Central memory CD8-positive, alpha-beta T cell (primary cell): Measurements from ENCODE around the gene AMMECR1.

Experiments used
- ATAC-seq: fragments of 150-1000 bp; cut with Tn5 transposase; replicated peaks from 2 replicates; pipeline ENCODE4 v1.10.0; 2022; ENCODE audit warnings: mild to moderate bottlenecking, moderate FRiP score, moderate number of reproducible peaks; ENCODE audit not compliant: poor library complexity, severe bottlenecking; ENCODE audit errors: extremely low read depth
- DNase-seq, 2 donors: peaks; one replicate each; pipeline ENCODE4 v3.0.0; 2021; ENCODE audit warnings: low spot score in 2 of 2
- H3K27ac Mint-ChIP-seq: one replicate; pipeline ENCODE4 v1.8.0; 2022; ENCODE audit warnings: low read depth, mild to moderate bottlenecking, moderate library complexity, mixed read lengths
- H3K27me3 Mint-ChIP-seq: one replicate; pipeline ENCODE4 v1.8.0; 2022; ENCODE audit warnings: mixed read lengths
- H3K36me3 Mint-ChIP-seq: one replicate; pipeline ENCODE4 v1.8.0; 2022; ENCODE audit warnings: mild to moderate bottlenecking, moderate library complexity, mixed read lengths; ENCODE audit not compliant: insufficient read depth
- H3K4me1 Mint-ChIP-seq: one replicate; pipeline ENCODE4 v1.8.0; 2022; ENCODE audit warnings: mixed read lengths
- H3K4me3 Mint-ChIP-seq: one replicate; pipeline ENCODE4 v1.8.0; 2022; ENCODE audit warnings: mild to moderate bottlenecking, moderate library complexity, mixed read lengths
- H3K9me3 Mint-ChIP-seq: one replicate; pipeline ENCODE4 v1.8.0; 2022; ENCODE audit warnings: mixed read lengths

Gene AMMECR1

DNA sequence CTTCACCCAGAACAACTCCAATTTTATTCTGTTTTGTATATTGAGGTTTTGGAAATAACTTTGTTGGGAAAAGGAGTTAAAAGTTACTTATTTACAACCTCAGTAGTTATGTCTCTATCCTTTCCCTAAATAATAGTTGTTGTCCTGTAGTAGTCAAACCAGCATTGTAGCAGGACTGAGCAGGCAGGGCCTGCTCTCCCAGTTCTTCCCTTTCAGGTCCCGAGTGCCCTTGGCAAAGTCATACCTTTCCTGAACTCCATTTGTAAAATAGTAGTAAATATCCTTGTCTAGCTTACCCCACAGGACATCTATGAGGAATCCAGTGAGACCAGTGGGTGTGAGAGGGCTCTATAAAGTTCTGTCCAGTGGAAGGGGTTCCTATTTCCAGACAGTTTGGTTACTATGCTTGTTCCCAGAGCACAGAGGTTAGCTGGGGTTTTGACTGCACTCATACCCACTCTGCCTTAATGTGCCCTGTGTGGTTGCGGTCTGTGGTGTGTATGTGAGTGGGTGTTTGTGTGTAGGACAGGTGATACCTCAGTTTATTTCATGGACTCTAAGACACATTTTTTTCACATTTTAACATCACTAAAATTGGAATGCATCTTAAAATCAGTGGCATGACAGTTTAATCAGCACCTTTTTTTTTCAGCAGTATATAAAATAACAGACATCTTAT lies 136.3 kb downstream of the AMMECR1 start:
- Mint-ChIP-seq H3K36me3 (no peaks in the 10 kb centered on the region), H3K4me1 (peaks cover 12% of the 10 kb centered on the region), H3K9me3 (no peaks in the 10 kb centered on the region), H3K4me3 (no peak overlapping the region), H3K27me3 (no peaks in the 10 kb centered on the region), H3K27ac (no peak overlapping the region)
- ATAC-seq (no peak), DNase-seq (no peak)

GRCh38 chrX:110180928-110181310 lies 137.0 kb downstream of the AMMECR1 start:
- DNase-seq = no peak
- no peaks in the 10 kb centered on the region for H3K27me3 Mint-ChIP-seq
- no peak overlapping the region for H3K27ac Mint-ChIP-seq
- no peak for ATAC-seq
- no peaks in the 10 kb centered on the region for H3K36me3 Mint-ChIP-seq
- no peaks in the 10 kb centered on the region for H3K9me3 Mint-ChIP-seq
- H3K4me1 Mint-ChIP-seq = peaks cover 12% of the 10 kb centered on the region
- H3K4me3 Mint-ChIP-seq = no peak overlapping the region

- Mint-ChIP-seq H3K27ac (no peak overlapping the region), H3K36me3 (peaks cover under 1% of the 10 kb centered on the region), H3K4me3 (no peak overlapping the region), H3K9me3 (no peaks in the 10 kb centered on the region), H3K27me3 (no peaks in the 10 kb centered on the region), H3K4me1 (peaks cover 12% of the 10 kb centered on the region)
- no peak for DNase-seq
- no peak for ATAC-seq
Measured at GRCh38 chrX:110180176-110180927, 137.5 kb downstream of the AMMECR1 start.

GRCh38 chrX:110178179-110178865 lies 139.6 kb downstream of the AMMECR1 start:
- H3K36me3 Mint-ChIP-seq = peaks cover 3% of the 10 kb centered on the region
- no peak for DNase-seq
- no peaks in the 10 kb centered on the region for H3K27me3 Mint-ChIP-seq
- H3K9me3 Mint-ChIP-seq = no peaks in the 10 kb centered on the region
- ATAC-seq = no peak
- H3K4me1 Mint-ChIP-seq = peaks cover 12% of the 10 kb centered on the region
- no peak overlapping the region for H3K4me3 Mint-ChIP-seq
- H3K27ac Mint-ChIP-seq = peak overlapping the region; percentile 46

- Mint-ChIP-seq H3K4me3 (no peak overlapping the region), H3K27me3 (no peaks in the 10 kb centered on the region), H3K9me3 (no peaks in the 10 kb centered on the region), H3K4me1 (peaks cover 12% of the 10 kb centered on the region), H3K27ac (no peak overlapping the region), H3K36me3 (peaks cover 10% of the 10 kb centered on the region)
- ATAC-seq (no peak), DNase-seq (no peak)
Measured at GRCh38 chrX:110175696-110176095, 142.2 kb downstream of the AMMECR1 start.

DNA sequence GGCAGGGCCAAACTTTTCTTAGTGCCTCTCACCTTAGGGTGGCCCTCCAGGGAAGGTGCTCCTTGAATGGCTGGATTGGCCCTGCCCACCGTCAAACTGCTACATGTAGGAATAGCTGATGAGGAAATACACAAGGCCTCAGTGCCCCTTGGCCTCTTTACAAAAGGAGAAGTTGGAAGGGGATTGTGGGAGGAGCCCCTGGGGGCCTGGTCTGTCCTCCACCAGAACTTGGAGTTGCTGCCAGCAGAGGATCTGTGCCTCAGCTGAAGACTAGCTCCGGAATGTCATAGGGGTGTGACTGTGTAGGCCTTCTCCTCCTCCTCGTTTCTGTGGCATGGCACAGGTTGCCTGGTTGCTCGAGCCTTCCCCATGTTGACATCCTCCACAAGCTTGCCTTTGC lies 142.7 kb downstream of the AMMECR1 start:
- ATAC-seq = no peak
- H3K27me3 Mint-ChIP-seq = no peaks in the 10 kb centered on the region
- DNase-seq = no peak
- peaks cover 11% of the 10 kb centered on the region for H3K4me1 Mint-ChIP-seq
- H3K9me3 Mint-ChIP-seq = no peaks in the 10 kb centered on the region
- no peak overlapping the region for H3K4me3 Mint-ChIP-seq
- H3K36me3 Mint-ChIP-seq = peaks cover 10% of the 10 kb centered on the region
- H3K27ac Mint-ChIP-seq = no peak overlapping the region

- H3K36me3 Mint-ChIP-seq = peaks cover 10% of the 10 kb centered on the region
- no peak for DNase-seq
Measured at GRCh38 chrX:110173192-110174175, 144.4 kb downstream of the AMMECR1 start.

GRCh38 chrX:110172215-110172614 lies 145.7 kb downstream of the AMMECR1 start:
- no peak overlapping the region for H3K27ac Mint-ChIP-seq

More at GRCh38 chrX:110173192-110174175, 144.4 kb downstream of the AMMECR1 start:
- no peak overlapping the region for H3K27ac Mint-ChIP-seq
- no peaks in the 10 kb centered on the region for H3K4me1 Mint-ChIP-seq
- no peaks in the 10 kb centered on the region for H3K27me3 Mint-ChIP-seq
- H3K4me3 Mint-ChIP-seq = no peak overlapping the region
- no peaks in the 10 kb centered on the region for H3K9me3 Mint-ChIP-seq
- ATAC-seq = no peak

DNA sequence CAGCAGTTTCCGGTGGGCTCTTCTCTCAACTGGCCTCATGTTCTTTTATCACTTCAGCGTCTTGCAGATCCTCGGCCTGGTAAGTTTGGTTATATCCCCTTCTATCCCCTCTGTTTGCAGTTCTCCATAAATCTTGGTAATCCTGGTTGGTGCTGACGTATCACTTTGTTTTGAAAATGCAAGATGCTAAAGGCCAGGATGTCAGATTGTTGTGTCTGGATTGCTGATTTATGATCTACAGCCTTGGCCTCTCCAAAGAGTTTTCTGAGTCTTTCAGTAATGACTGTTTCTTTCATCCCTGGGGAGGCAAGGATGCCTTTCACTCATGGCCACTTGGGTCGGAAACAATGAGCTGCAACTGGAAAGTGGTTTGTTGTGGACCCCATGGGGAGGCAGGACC lies 146.4 kb downstream of the AMMECR1 start:
- DNase-seq (no peak), ATAC-seq (no peak)
- no peak overlapping the region for H3K4me3 Mint-ChIP-seq
- no peaks in the 10 kb centered on the region for H3K27me3 Mint-ChIP-seq
- H3K36me3 Mint-ChIP-seq = peaks cover 10% of the 10 kb centered on the region
- no peaks in the 10 kb centered on the region for H3K9me3 Mint-ChIP-seq
- no peaks in the 10 kb centered on the region for H3K4me1 Mint-ChIP-seq
- no peak overlapping the region for H3K27ac Mint-ChIP-seq

More at GRCh38 chrX:110172215-110172614, 145.7 kb downstream of the AMMECR1 start:
- no peaks in the 10 kb centered on the region for H3K4me1 Mint-ChIP-seq
- ATAC-seq (peak; percentile 14), DNase-seq (no peak)
- no peaks in the 10 kb centered on the region for H3K9me3 Mint-ChIP-seq
- no peak overlapping the region for H3K4me3 Mint-ChIP-seq
- H3K36me3 Mint-ChIP-seq = peaks cover 10% of the 10 kb centered on the region
- no peaks in the 10 kb centered on the region for H3K27me3 Mint-ChIP-seq

GRCh38 chrX:110170029-110170428 lies 147.9 kb downstream of the AMMECR1 start:
- peaks cover 8% of the 10 kb centered on the region for H3K36me3 Mint-ChIP-seq
- ATAC-seq = no peak
- no peaks in the 10 kb centered on the region for H3K4me1 Mint-ChIP-seq
- no peaks in the 10 kb centered on the region for H3K9me3 Mint-ChIP-seq
- no peak overlapping the region for H3K4me3 Mint-ChIP-seq
- no peak overlapping the region for H3K27ac Mint-ChIP-seq
- H3K27me3 Mint-ChIP-seq = no peaks in the 10 kb centered on the region
- no peak for DNase-seq

GRCh38 chrX:110168585-110168984 lies 149.3 kb downstream of the AMMECR1 start:
- H3K27me3 Mint-ChIP-seq = no peaks in the 10 kb centered on the region
- H3K4me1 Mint-ChIP-seq = no peaks in the 10 kb centered on the region
- no peak for DNase-seq
- no peaks in the 10 kb centered on the region for H3K9me3 Mint-ChIP-seq
- no peak overlapping the region for H3K27ac Mint-ChIP-seq
- no peak overlapping the region for H3K4me3 Mint-ChIP-seq
- H3K36me3 Mint-ChIP-seq = peaks cover 7% of the 10 kb centered on the region
- no peak for ATAC-seq

- ATAC-seq (peak; percentile 28), DNase-seq (peak; percentile 19 to 21)
- no peaks in the 10 kb centered on the region for H3K9me3 Mint-ChIP-seq
- H3K36me3 Mint-ChIP-seq = peaks cover 4% of the 10 kb centered on the region
- no peaks in the 10 kb centered on the region for H3K4me1 Mint-ChIP-seq
- H3K27ac Mint-ChIP-seq = no peak overlapping the region
- H3K27me3 Mint-ChIP-seq = no peaks in the 10 kb centered on the region
- no peak overlapping the region for H3K4me3 Mint-ChIP-seq
Measured at GRCh38 chrX:110167952-110168451, 149.9 kb downstream of the AMMECR1 start.
